ENCODE data around the gene GABRD.

The GABRD gene

GRCh38 chr1:2074944-2075740, 56.0 kb downstream of the GABRD start:
- DNase-seq (ENCODE audit: low spot score in 2 of 2), result no peak
- Mint-ChIP-seq H3K9me3 (peaks cover 20% of the 10 kb centered on the region), H3K36me3 (ENCODE audit: insufficient read depth) (peaks cover 5% of the 10 kb centered on the region), H3K4me3 (no peak overlapping the region), H3K27me3 (no peaks in the 10 kb centered on the region), H3K27ac (ENCODE audit: low read depth) (no peak overlapping the region), H3K4me1 (peaks cover 33% of the 10 kb centered on the region)
- no peak for ATAC-seq (replicated peaks; ENCODE audit: extremely low read depth, poor library complexity, severe bottlenecking)

DNA sequence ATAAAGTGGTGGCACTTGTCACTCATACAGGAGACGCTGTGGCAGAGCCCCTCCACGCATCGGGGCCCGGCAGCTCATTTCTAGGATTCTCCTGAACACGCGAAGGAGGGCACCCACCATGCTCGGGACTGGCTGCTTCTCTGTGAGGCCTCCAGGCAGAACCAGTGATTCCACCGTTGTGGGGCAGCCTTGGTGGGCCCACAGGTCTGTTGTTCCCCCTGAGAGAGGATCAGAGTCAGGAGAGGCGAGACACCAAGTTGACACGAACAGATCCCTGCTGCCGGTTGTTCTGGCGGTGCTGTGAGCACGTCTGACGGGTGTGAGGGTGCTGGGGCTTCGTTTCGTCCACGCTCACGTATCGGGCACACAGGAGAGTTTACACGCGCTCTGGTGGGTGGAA, 57.7 kb downstream of the GABRD start:
- peaks cover 20% of the 10 kb centered on the region for H3K9me3 Mint-ChIP-seq
- no peak for DNase-seq (ENCODE audit: low spot score in 2 of 2)
- H3K4me1 Mint-ChIP-seq, result peaks cover 34% of the 10 kb centered on the region
- no peak overlapping the region for H3K4me3 Mint-ChIP-seq
- no peak for ATAC-seq (replicated peaks; ENCODE audit: extremely low read depth, poor library complexity, severe bottlenecking)
- peaks cover 5% of the 10 kb centered on the region for H3K36me3 Mint-ChIP-seq (ENCODE audit: insufficient read depth)
- H3K27me3 Mint-ChIP-seq, result no peaks in the 10 kb centered on the region
- no peak overlapping the region for H3K27ac Mint-ChIP-seq (ENCODE audit: low read depth)

GRCh38 chr1:2078170-2078569, 59.0 kb downstream of the GABRD start:
- H3K4me3 Mint-ChIP-seq, result no peak overlapping the region
- peaks cover 20% of the 10 kb centered on the region for H3K9me3 Mint-ChIP-seq

DNA sequence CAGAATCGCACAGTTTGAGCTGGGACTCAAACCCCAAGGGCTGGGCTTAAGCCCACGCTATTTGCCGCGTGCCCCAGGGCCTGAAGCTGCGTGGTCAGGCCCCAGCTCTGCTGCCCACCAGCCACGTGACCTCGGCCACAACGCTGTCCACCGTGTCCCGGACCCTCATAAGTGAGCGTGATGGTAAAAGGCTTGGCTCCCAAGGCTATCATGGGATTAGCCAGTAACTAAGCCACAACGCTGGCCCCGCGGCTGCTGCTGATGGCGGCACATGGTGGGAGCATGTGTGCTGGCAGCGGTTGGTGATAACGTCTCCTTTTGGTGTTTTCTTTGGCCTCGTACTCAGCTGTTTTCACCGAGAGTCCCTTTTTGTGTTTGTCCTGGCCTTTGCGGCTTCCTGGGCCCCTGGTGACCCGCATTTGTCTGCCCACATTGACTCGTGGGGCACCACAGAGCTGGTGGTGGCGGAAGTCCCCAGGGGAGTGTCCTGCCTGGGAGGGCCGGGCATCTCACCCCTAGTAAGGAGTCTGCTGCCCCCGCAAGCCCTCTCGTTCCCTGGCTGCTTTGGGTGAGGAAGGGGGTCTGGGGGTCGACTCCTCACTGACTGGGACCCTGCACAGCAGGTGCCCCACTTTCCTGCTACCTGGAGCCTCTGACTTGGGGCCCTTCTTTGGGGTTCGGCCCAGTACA, 60.4 kb downstream of the GABRD start:
- peaks cover 15% of the 10 kb centered on the region for H3K4me1 Mint-ChIP-seq
- peaks cover 20% of the 10 kb centered on the region for H3K9me3 Mint-ChIP-seq
- no peaks in the 10 kb centered on the region for H3K27me3 Mint-ChIP-seq
- ATAC-seq (replicated peaks; ENCODE audit: extremely low read depth, poor library complexity, severe bottlenecking) (no peak), DNase-seq (ENCODE audit: low spot score in 2 of 2) (no peak)
- peaks cover 5% of the 10 kb centered on the region for H3K36me3 Mint-ChIP-seq (ENCODE audit: insufficient read depth)
- H3K27ac Mint-ChIP-seq (ENCODE audit: low read depth), result no peak overlapping the region
- no peak overlapping the region for H3K4me3 Mint-ChIP-seq

More at GRCh38 chr1:2078170-2078569, 59.0 kb downstream of the GABRD start:
- H3K36me3 Mint-ChIP-seq (ENCODE audit: insufficient read depth), result peaks cover 5% of the 10 kb centered on the region
- no peaks in the 10 kb centered on the region for H3K27me3 Mint-ChIP-seq
- ATAC-seq (replicated peaks; ENCODE audit: extremely low read depth, poor library complexity, severe bottlenecking) (no peak), DNase-seq (ENCODE audit: low spot score in 2 of 2) (no peak)
- H3K27ac Mint-ChIP-seq (ENCODE audit: low read depth), result no peak overlapping the region
- peaks cover 24% of the 10 kb centered on the region for H3K4me1 Mint-ChIP-seq

GRCh38 chr1:2080140-2080539, 61.0 kb downstream of the GABRD start:
- Mint-ChIP-seq H3K27me3 (no peaks in the 10 kb centered on the region), H3K9me3 (peaks cover 20% of the 10 kb centered on the region), H3K36me3 (ENCODE audit: insufficient read depth) (peaks cover 5% of the 10 kb centered on the region), H3K27ac (ENCODE audit: low read depth) (no peak overlapping the region), H3K4me3 (no peak overlapping the region), H3K4me1 (peaks cover 9% of the 10 kb centered on the region)
- ATAC-seq (replicated peaks; ENCODE audit: extremely low read depth, poor library complexity, severe bottlenecking), result no peak
- DNase-seq (ENCODE audit: low spot score in 2 of 2), result no peak
